OCI-LY3 (cell line): ENCODE measurements around the gene NAT10.
A peak's percentile ranks its signal among the peaks of the same experiment; 100 is the strongest.

Experiments
- H2AFZ ChIP-seq: fragments of 200-600, 300-600 bp; shearing (Covaris generic); 2 replicates; pipeline ENCODE4 v1.6.0; 2014; ENCODE audit warnings: antibody characterized with exemption, low read depth, low read length
- H3K27ac ChIP-seq: fragments of 200-600, 300-600 bp; sonication (generic); 2 replicates; pipeline ENCODE4 v1.5.1; 2014; ENCODE audit warnings: mild to moderate bottlenecking, low read length, moderate library complexity, mixed read lengths
- H3K27me3 ChIP-seq: fragments of 200-600, 300-600 bp; sonication (generic); 2 replicates; pipeline ENCODE4 v1.6.1; 2014; ENCODE audit warnings: low read depth, low read length, mixed read lengths
- H3K36me3 ChIP-seq: fragments of 200-600, 300-600 bp; sonication (generic); replicated peaks from 2 replicates; pipeline ENCODE3; 2014; ENCODE audit warnings: low read depth, low read length, mixed read lengths
- H3K4me1 ChIP-seq: fragments of 300-600, 200-600 bp; sonication (generic); 2 replicates; pipeline ENCODE4 v1.6.1; 2014; ENCODE audit warnings: low read length, mixed read lengths
- H3K4me2 ChIP-seq: fragments of 200-600, 300-600 bp; sonication (generic); 2 replicates; pipeline ENCODE4 v1.6.1; 2014; ENCODE audit warnings: low read length, mixed read lengths
- H3K4me3 ChIP-seq: fragments of 300-600, 200-600 bp; sonication (generic); 2 replicates; pipeline ENCODE4 v1.5.1; 2014; ENCODE audit warnings: antibody characterized with exemption, mild to moderate bottlenecking, low read length, moderate library complexity
- H3K79me2 ChIP-seq: fragments of 300-600, 200-600 bp; shearing (Covaris generic); 2 replicates; pipeline ENCODE4 v1.6.1; 2014; ENCODE audit warnings: mild to moderate bottlenecking, low read length, mixed read lengths
- H3K9ac ChIP-seq: fragments of 300-600, 200-600 bp; shearing (Covaris generic); 2 replicates; pipeline ENCODE4 v1.6.0; 2014; ENCODE audit warnings: mild to moderate bottlenecking, low read length, moderate library complexity
- H3K9me3 ChIP-seq: fragments of 200-600, 300-600 bp; shearing (Covaris generic); 2 replicates; pipeline ENCODE4 v1.6.1; 2014; ENCODE audit warnings: low read length, mixed read lengths; ENCODE audit not compliant: insufficient read depth
- H4K20me1 ChIP-seq: fragments of 200-600, 300-600 bp; sonication (generic); 2 replicates; pipeline ENCODE4 v1.6.1; 2016; ENCODE audit warnings: low read length, mixed read lengths; ENCODE audit not compliant: insufficient read depth
- CTCF ChIP-seq: fragments of 200-600, 300-600 bp; sonication (generic); IDR thresholded peaks from 2 replicates; pipeline ENCODE4 v1.5.1; 2014; ENCODE audit warnings: antibody characterized with exemption, low read length, low read depth
- EZH2phosphoT487 ChIP-seq: fragments of 200-600 bp; shearing (Covaris generic); IDR thresholded peaks from 2 replicates; pipeline ENCODE4 v1.6.1; 2018; ENCODE audit warnings: antibody characterized with exemption, mixed run types, low read depth

NAT10 gene

GRCh38 chr11:34149786-34150185, 44.4 kb downstream of the NAT10 start:
- Histone ChIP-seq H3K27ac (no peak overlapping the region), H2AFZ (no peak overlapping the region), H4K20me1 (no peaks in the 10 kb centered on the region), H3K36me3 (peaks cover 68% of the 10 kb centered on the region), H3K79me2 (peaks cover 11% of the 10 kb centered on the region; the same call in 1 of the 2 replicates), H3K9ac (no peak overlapping the region), H3K4me3 (no peak overlapping the region), H3K4me2 (no peak overlapping the region), H3K4me1 (peaks cover 50% of the 10 kb centered on the region), H3K9me3 (no peaks in the 10 kb centered on the region), H3K27me3 (no peaks in the 10 kb centered on the region)
- no peak for TF ChIP-seq EZH2phosphoT487
- peak; percentile 22; the same call in 1 of the 2 replicates for TF ChIP-seq CTCF

- H3K4me2 ChIP-seq = no peak overlapping the region
- H3K27me3 ChIP-seq = no peaks in the 10 kb centered on the region
- no peak overlapping the region for H3K9ac ChIP-seq
- no peaks in the 10 kb centered on the region for H3K9me3 ChIP-seq
- peaks cover 46% of the 10 kb centered on the region for H3K4me1 ChIP-seq
- peaks cover 11% of the 10 kb centered on the region; the same call in 1 of the 2 replicates for H3K79me2 ChIP-seq
- H3K4me3 ChIP-seq = no peak overlapping the region
- H2AFZ ChIP-seq = no peak overlapping the region
- H3K27ac ChIP-seq = no peak overlapping the region
- TF ChIP-seq CTCF (no peak), EZH2phosphoT487 (no peak)
- H3K36me3 ChIP-seq = peaks cover 72% of the 10 kb centered on the region
- no peaks in the 10 kb centered on the region for H4K20me1 ChIP-seq
Measured at GRCh38 chr11:34150494-34151151, 45.2 kb downstream of the NAT10 start.

GRCh38 chr11:34151166-34151565, 45.7 kb downstream of the NAT10 start:
- no peaks in the 10 kb centered on the region for H4K20me1 ChIP-seq
- peaks cover 41% of the 10 kb centered on the region for H3K4me1 ChIP-seq
- no peak for TF ChIP-seq EZH2phosphoT487
- TF ChIP-seq CTCF = no peak
- peaks cover 72% of the 10 kb centered on the region for H3K36me3 ChIP-seq
- H3K4me3 ChIP-seq = no peak overlapping the region
- no peak overlapping the region for H3K27ac ChIP-seq
- no peak overlapping the region for H2AFZ ChIP-seq
- H3K27me3 ChIP-seq = no peaks in the 10 kb centered on the region
- no peak overlapping the region for H3K9ac ChIP-seq
- no peak overlapping the region for H3K4me2 ChIP-seq
- H3K79me2 ChIP-seq = peaks cover 11% of the 10 kb centered on the region; the same call in 1 of the 2 replicates
- no peaks in the 10 kb centered on the region for H3K9me3 ChIP-seq

GRCh38 chr11:34151916-34152845, 46.8 kb downstream of the NAT10 start:
- H3K27ac ChIP-seq = no peak overlapping the region
- H3K4me1 ChIP-seq = peaks cover 31% of the 10 kb centered on the region
- no peaks in the 10 kb centered on the region for H3K9me3 ChIP-seq
- no peak overlapping the region for H3K4me2 ChIP-seq
- no peak overlapping the region for H3K9ac ChIP-seq
- H3K27me3 ChIP-seq = no peaks in the 10 kb centered on the region
- H3K4me3 ChIP-seq = no peak overlapping the region
- H3K36me3 ChIP-seq = peaks cover 62% of the 10 kb centered on the region
- TF ChIP-seq CTCF (no peak), EZH2phosphoT487 (no peak)
- no peak overlapping the region for H2AFZ ChIP-seq
- H3K79me2 ChIP-seq = peaks cover 6% of the 10 kb centered on the region; the same call in 1 of the 2 replicates
- no peaks in the 10 kb centered on the region for H4K20me1 ChIP-seq
